GM19043 (cell line): ENCODE measurements around the gene TRPM5.

ENCODE experiments used
- ATAC-seq: cut with Tn5 transposase; IDR thresholded peaks from one replicate; pipeline ENCODE4 v1.9.1; 2021; ENCODE audit warnings: low read depth; ENCODE audit not compliant: unreplicated experiment

The TRPM5 gene

DNA sequence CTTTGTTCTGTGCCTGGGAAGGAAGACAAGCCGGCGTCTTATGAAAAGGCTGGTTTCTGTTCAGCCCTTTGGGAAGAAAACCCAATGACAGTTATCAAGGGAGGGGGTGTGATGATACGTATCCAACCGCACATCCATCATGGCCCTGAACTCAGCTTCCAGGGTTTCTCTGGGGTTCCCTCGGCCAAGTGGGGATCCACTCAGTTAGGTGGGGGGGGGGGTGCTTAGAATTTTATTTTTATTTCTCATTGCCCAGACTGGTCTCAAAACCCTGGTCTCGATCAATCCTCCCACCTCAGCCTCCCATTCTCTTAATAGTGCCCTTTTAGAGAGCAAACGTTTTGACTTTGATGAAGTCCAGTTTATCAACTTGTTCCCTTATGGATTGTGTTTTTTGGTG is 26.2 kb upstream of the TRPM5 start:
- no peak for ATAC-seq

DNA sequence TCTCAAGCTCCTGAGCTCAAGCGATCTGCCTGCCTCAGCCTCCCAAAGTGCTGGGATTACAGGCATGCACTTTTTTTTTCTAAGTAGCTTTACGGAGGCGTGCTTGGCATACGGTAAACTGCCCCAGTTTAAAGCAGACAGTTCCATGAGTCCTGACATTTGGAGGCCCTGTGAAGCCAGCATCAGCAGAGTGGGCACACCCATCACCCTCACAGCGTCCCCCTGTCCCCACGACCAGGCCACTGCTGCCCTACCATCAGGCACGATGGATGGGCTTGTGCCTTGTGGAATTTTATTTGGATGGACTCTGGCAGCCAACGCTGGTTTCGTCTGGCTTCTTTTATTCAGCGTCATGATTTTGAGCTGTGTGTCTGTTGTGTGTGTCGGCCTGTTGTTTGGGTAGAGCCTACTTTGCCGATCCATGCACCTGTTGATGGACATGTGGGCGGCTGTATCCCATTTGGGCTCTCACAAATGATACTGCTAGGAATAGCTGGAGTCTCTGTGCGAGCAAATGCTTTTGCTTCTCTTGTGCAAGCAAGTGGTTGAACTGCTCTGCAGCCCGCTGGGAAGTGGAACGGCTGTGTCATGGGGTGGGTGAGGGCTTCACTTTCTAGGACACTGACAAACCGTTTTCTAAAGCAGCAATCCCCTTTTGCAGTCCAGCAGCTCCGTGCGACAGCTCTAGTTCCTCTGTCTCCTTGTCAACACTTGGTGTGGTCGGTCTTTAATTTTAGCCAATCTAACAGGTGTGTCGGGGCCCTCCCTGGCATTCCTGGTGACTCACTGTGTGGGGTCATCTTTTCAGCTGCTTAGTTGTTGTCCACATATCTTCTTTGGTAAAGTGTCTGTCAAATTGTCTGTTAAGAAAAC is 24.3 kb upstream of the TRPM5 start:
- no peak for ATAC-seq

DNA sequence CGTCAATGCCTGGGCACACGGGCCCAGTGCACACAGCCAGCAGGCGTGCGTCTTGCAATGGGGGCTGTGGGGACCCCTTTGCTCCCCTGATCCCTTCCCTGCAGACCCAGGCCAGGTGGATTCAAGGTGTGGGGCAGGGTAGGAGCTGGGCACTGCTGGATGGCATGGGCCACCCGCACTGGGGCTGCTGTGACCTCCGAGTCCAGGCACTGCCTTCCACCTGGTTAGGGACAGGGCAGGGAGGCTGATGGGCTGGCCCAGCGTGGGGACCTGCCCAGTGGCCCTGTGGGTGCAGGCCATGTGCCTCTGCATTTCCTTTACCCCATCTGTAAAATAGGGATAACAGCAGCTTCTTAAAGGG is 23.4 kb upstream of the TRPM5 start:
- ATAC-seq = no peak

DNA sequence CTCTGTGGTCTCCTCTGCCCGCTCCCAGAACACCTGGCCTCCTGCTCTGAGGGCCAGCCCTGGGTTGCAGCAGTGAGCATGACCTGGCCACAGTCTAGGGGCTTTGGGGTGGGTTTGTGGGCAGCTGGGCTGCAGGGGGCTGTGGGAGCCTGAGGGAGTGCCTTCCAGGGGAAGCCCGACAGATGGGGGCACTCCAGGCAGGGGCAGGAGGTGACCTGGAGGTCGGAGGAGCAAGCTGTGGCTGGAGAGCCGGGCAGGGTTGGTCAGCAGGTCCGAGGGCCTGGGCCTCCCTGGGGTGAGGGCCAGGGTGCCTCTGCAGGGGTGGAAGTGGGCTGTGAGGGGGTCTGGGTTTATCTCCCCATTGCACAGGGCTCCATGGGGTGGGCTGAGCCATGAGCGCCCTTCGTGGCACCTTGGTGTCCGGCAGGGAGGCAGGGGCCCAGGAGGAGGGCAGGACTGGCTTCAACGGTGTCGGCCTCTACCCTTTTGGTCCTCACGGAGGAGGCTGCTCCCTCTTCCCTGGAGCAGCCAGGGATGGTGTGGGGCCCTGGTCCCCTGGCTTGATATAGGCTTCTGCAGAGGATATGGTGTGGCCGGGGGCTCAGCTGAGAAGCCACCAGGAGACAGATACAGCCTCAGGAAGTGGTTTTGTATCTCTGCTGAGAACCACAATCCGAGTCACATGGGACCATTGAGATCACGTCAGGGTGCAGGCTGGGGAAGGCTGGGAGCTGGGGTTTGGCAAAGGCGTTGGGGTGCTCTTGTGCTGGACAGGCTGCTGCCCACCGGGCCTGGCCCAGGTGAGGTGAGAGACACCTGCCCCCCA is 22.8 kb upstream of the TRPM5 start:
- ATAC-seq = peak; percentile 81

DNA sequence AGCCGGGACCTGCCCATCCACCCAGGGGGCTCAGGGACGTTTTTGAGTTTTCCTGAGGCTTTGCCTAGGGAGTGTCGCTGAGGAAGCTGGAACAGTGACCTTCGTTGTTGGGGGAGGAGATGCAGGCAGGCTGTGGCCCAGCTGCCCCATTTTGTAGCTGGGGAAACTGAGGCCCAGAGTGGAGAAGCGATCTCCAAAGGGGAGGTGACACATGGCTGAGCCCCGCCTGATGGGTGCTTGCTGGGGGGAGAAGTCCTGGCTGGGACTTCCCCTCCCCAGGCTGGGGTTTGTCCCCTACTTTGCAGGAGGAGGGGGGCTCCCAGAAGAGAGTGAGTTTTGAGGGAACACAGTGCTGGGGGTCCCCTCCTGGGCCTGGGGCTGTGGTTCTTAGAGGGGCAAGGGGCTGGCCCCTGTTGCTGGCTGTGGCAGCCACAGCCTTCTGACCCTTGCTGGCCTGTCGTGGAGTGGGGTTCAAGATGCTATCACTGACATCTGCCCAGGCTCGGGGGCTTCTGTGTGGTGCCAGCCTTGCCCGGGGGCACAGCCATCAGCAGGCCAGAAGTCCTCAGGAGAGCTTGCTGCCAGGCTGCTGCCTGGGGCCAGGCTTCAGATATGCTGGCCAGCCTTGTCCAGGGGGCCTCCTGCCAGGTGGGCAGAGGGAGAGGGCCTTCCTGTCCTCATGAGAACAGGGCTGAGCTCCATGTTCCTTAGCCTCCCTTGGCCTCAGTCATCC is 21.9 kb upstream of the TRPM5 start:
- ATAC-seq = no peak

DNA sequence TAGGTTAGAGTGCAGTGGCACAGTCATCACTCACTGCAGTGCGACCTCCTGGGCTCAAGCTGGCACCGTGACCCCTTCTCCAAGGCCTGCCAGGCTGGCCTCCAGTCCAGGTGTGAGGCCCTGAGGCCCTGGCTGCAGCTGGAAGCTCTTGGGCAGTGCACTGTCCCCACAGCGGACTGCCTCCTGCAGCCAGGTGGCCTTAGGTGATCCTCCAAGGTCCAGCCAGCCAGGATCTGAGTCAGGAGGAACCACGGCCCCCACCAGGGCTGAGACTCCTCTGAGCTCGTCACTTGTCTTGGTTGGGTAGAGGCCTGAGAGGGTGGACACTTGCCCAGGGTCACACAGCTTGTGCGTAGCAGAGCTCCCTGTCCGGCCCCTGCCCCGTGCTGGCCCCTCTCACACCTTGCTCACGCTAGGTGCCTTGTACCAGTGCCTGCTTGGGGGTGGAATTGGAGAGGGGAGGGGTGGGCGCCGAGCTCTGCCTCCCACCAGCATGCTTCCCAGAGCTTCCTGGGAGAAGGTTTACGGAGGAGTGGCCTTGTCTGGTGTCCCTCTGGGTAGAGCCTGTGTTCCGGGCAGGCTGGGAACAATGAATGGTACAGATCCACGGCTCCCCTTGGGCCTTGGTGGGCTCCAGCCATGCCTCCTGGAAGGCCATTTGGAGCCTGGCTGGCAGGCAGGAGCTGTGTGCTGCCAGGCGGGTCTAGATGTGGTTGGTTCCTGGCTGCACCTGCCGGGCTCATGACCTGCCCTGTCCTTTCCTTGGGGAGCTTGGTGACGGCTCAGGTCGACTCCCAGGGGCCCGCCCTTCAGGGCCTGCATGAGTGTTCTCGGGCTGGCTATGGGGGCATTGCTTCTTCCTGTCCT is 21.1 kb upstream of the TRPM5 start:
- ATAC-seq = no peak

DNA sequence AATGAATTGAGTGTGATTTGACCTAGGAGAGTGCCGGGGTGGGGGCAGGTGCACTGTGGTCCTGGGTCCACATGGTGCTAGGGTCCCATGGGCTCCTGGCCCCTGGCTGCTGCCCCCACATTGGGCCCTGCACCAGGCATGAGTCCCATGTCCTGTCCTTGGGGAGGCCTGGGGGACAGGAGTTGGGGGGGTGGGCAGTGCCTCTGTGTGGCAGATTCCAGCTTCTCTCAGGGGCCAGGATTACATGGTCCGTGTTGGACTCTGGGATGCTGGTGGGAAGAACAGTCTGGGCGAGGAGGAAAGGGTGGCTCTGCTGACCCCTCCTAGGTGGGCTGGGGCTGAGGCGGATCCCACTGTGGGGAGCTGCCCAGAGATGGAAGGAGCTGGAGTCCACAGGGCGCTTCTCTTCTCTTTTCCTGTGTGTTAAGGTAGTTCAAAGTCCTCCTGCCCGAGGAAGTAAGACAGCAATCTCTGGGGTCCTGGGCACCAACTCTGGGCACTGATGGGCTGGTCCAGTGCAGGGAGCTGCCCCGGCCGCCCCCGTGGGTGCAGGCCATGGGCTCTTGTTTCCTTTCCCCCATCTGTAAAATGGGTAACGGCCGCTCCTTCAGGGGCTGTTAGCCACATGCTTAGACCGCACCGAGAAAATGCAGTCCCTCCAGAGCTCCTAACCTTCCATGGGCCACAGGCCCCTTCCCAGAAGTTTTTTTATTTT is 20.3 kb upstream of the TRPM5 start:
- ATAC-seq = no peak

DNA sequence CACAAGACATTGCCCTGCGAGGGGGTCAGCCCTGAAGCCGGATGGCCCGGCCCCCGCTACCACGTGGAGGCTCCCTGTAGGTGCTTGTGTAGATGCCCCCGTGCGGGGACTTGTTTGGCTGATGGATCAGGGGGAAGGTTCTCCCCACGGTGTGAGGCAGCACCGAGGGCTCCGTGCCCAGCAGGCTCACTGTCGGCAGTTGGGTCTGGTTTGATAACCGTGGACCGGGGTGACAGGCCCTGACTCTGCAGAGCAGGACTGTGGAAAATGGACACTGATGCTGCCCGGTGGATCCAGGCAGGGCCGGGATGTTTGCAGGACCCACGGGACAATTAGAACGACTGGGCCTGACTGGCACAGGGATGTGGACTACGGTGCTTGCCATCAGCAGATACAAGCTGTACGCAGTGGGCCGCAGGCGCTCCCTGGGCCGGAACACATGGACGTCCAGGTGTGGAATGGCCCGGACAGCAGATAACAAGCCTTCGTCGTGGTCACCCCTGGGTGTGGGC is 19.5 kb upstream of the TRPM5 start:
- ATAC-seq = no peak

DNA sequence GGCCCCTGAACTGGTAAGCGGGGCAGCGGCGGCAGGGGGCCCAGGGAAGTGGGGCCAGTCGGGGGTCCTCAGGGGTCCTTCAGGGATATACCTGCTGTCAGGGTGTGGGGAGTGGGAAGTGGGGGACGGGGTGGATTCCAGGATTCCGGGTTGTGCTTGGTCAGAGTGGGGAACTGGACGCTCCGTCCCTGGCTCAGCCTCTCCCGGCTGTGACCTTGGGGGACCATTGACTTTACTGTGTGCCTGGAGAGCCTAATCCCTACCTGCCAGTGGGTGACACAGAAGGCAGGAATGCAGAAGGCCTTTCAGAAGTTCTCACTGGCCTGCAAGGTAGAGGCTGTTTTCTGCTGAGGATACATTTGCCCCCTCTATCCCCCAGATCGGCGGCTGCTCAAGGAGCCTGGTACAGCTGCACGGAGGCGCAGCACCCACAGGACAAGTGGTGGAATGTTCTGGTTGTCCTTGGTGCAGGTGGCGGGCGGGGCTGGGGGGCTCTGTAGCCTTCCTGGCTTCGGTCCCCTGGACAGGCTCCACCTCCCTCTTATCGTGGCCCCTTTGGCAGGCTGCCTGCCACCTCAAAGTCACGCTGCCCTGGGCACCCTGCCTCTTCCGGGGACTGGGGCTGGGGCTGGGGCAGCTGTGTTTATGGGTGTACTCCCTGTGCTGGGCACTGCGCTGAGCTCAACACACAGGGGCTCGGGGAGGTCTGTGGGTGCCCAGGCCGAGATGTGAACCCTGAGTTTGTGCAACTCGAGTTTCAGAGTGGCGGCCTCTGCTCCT is 18.9 kb upstream of the TRPM5 start:
- no peak for ATAC-seq

DNA sequence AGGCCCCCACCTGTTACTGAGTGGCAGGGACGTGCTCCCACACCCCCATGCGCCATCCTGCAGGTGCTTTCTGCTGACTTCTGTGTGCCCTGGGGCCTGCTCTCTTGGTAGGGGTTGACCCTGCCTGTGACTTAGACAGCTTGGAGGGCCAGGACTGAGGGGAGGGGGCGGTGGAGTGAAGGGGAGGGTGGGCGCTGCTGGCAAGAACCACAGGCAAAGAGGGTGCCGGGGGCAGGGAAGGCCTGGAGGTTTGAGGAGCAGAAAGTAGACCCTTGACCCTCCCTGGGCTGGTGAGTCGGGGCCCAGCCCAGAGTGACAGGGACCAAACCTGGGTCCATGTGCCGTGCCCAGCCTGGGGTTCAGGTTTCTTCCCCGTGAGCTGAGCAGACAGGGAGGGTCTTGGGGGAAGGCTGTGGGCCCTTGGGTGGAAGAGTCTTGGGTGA is 18.2 kb upstream of the TRPM5 start:
- ATAC-seq = no peak

DNA sequence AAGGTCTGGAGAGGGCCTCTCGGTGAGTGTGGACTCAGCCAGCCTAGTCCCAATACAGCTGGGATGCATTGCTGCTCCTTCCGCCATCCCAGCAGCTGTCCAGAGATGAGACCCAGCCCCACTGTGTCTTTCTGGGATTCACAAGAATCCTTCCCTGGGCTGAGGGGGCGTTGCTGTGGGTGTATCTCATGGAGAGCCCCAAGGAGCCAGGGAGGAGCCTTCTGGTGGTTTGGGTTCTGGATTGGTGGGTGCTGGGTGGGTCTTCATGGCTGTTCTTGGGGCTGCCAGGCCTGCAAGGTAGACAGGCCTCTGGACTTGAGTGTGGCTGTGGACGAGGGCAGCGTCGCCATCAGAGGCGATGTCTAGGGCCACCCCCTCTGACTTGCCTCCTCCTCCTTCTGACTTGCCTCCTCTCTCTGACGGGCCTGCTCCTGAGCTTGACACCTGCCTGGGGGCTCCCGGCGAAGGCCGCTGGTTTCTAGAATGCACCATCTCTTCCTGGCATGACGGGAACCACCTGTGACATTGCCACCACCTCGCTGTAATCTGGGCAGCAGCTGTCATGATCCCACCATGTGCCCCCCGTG is 17.7 kb upstream of the TRPM5 start:
- ATAC-seq = no peak

DNA sequence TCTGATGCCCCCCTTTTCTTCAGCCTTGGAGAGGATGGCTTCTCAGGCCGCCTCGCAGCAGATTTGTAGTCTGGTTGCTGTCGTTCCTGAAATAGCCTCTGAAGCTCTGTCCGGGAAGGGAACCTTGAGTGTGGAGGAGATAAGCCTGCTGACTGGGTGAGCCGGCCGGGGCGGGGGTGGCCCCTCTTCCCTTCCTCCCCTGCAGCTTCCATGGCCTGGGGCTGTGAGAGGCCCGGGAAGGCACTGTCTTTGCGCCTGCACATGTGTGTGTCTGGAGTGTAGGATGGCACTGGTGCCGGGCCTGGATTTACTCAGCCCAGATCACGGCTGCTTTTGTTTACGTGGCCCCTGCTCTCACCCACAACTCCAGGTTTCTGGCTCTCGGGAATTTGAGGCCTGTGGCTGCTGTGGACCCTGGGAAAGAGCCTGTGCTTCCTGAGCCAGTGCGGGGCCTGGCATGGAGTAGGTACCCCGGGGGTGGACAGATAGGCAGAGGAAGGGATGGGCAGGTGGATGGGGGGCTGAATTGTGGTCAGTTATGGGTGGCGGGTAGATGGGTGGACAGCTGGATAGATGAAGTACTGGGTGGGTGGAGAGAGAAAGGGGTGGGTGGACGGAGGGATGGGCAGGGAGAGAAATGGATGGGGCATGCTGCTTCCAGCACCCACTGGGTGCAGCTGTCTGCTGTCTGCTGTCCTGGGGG is 17.1 kb upstream of the TRPM5 start:
- ATAC-seq = no peak

DNA sequence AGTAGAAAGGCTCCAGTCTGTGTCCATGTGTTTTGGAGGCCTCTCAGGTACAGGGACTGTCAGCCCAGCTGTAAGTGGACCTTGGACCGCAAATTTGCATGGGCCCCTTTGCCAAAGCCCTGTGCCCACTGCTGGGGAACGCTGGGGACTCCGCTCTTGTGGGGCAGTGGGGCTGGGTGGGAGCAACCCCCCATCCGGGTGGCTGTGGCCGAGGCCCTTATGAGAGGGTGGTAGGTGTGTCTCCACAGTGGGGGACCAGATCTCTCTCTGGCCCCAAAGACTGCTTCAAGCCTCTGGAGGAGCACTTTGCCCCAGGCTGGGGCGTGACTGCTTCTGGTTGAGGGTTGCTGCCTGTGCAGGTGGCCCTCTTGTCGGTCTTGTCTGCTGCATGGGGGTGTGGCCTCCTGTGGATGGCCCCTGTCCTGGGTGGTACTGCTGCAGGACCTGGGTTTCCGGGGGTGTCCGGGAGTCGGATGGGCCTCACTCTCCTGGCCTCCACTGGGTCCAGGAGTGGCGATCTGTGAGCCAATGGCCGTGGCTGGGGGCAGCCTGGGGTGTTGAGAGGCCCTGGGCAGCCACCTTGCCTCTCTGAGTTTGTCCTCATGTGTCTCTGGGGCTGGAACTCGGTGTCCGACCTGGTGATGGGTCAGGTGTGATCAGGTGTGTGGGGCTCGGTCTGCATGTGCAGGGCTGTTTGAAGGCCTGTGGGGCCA is 16.4 kb upstream of the TRPM5 start:
- no peak for ATAC-seq

DNA sequence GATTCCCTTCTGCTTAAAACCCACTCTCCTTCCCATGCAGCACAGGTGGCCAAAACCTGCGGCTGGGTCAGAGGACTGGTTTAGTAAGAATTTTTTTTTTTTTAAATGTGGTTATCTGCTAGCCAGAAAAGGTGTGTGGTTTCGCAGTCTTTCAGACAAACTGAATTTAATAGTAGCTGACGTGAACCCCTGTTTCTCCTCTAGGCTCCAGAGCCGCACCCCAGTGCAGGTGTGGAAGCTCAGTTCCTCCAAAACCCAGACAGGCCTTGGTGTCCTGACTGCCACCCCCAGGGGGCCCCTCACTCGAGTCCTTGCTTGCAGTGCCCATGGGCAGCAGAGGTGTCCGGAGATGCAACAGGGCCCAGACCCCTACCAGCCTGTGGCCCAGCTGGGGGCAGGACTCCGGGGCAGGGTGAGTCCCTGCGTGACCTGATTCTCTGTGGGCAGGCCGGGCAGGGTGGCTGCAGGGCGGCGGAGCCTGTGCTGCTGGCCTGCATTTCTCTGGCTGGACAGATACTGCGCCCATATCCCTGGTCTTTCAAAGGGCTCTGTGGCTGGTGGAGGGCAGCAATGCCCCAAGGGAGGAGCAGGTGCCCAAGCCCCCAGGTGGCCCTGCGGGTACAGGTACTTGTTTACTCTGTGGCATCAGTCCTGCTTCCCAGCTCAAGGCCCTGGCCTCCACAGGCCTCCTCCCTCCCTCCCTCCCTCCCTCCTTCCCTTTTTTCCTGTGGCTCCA is 15.7 kb upstream of the TRPM5 start:
- ATAC-seq = no peak

DNA sequence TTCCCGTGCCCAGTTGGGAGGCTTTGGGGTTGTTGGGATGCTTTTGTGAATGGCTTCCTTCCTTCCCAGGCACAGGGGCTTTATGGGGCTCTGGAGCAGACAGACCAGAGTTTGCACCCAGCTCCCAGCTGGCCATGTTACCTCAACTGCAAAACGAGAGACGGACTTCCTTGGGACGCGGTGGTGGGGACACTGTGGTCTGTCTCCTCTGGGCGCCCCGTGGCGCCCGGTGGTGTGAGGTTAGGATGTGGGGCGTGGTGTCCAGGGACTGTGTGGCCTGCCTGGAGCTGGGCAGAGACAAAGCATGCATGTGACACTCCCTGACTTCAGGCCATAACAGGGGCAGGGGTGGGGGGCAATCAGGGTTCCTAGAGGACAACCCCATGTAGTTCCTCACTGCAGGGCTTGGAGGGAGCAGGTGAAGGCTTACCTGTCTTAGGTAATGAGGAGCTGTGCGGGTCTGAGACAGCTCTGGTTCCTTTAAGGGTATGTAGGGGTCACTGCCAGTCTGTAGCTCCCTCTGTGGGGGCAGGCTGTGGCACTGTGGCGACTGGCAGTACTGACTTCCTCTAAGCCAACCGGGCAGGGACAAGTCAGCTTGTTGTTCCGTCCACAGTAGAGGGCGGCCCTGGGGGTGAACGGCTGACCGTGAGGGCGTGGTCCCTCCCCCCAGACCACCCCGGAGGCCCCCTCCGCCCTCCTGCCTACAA is 14.9 kb upstream of the TRPM5 start:
- ATAC-seq = no peak

DNA sequence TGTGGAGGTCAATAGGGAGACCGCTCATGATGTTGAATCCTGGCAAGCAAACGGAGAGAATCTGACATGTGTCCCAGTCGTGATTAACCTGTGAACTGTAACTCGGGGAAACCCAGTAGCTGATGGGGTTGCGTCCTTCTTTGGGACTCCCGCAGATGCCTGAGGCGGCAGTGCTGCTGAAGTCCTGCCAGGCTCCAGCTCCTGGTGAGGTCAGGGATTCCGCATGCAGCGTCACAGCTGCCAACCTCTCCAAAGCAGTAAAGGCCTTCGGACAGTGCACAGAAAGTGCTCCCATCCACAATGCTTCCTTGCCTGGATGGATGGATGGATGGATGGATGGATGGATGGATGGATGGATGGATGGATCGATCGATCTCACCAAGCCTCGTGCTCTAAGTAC is 14.0 kb upstream of the TRPM5 start:
- no peak for ATAC-seq
